ENCODE measurements around the gene SLC25A12. TPM values are rescaled to one million over a fixed set of nuclear protein-coding genes. Genes with fewer than 3 reads are reported as not detected.
A peak's percentile ranks its signal among the peaks of the same experiment; 100 is the strongest.

SLC25A12 gene
- total and polyA plus RNA-seq, 9 of the 15 experiments (the other 6 are each of a cell fraction or from before 2014, with no cell fraction given), result 13.5 to 36.5 (median 21.7) TPM

DNA sequence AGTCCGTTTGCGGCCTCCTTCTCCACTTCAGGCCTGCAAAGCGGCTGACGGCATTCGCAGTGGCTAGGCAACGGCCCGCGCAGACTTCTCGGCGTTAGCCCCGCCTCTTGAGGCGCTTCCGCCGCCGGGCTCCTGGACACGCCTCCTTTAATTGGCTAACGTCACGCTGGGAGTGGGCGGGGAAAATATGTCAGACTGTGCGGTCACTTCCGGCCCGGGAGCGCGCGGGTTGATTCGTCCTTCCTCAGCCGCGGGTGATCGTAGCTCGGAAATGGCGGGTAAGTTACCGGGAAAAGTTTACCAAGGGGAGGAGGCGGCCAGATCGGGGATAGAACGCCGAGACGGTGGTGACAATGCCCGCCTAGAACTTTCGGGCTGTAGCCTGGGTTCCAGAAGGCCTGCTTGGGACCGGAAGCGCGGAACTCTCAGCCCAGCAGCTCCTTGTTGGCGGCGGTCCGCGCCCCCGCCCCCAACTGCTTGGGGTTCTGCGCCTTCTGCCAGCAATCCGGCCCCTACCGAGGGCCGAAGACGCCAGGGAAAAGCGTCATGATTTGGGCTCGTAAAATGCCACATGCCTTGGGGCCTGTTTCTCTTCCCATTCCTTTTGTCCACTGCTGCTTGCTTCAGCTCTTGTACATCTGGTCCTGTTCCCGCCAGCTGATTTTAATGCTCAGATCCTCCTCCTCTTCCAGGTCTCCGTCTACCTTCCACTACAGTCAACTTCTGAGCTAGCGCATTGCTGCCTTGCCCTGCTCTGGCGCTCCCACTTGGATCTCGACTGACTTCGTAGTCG lies 28.4 kb upstream of the SLC25A12 start, which contains the start of gene HAT1 (continued):
- TF ChIP-seq ARID2 (IDR thresholded peaks at IDR 0.05) (no peak), ZBTB1 (CRISPR knock-in tag; IDR thresholded peaks at IDR 0.05; ENCODE audit: borderline replicate concordance, low read depth) (no peak), CHD1 (IDR thresholded peaks at IDR 0.05; ENCODE audit: low read length) (peak; percentile 50), TRIM24 (IDR thresholded peaks at IDR 0.05) (no peak; a peak in 2 of 4 replicates), FOXM1 (IDR thresholded peaks at IDR 0.05; ENCODE audit: low read depth) (no peak), FOXM1 (CRISPR knock-in tag; IDR thresholded peaks at IDR 0.05; ENCODE audit: low read depth) (peak; percentile 85; the same call in 1 of the 2 replicates), ZFP30 (CRISPR knock-in tag; IDR thresholded peaks at IDR 0.05; ENCODE audit: borderline replicate concordance) (no peak), ZNF766 (CRISPR knock-in tag; conservative IDR thresholded peaks at IDR 0.05) (peak; percentile 78)
- TF ChIP-seq, protein P1, sequence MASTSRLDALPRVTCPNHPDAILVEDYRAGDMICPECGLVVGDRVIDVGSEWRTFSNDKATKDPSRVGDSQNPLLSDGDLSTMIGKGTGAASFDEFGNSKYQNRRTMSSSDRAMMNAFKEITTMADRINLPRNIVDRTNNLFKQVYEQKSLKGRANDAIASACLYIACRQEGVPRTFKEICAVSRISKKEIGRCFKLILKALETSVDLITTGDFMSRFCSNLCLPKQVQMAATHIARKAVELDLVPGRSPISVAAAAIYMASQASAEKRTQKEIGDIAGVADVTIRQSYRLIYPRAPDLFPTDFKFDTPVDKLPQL (IDR thresholded peaks at IDR 0.05; ENCODE audit: extremely low read depth, insufficient read length), result no peak
- TF ChIP-seq, protein P2, sequence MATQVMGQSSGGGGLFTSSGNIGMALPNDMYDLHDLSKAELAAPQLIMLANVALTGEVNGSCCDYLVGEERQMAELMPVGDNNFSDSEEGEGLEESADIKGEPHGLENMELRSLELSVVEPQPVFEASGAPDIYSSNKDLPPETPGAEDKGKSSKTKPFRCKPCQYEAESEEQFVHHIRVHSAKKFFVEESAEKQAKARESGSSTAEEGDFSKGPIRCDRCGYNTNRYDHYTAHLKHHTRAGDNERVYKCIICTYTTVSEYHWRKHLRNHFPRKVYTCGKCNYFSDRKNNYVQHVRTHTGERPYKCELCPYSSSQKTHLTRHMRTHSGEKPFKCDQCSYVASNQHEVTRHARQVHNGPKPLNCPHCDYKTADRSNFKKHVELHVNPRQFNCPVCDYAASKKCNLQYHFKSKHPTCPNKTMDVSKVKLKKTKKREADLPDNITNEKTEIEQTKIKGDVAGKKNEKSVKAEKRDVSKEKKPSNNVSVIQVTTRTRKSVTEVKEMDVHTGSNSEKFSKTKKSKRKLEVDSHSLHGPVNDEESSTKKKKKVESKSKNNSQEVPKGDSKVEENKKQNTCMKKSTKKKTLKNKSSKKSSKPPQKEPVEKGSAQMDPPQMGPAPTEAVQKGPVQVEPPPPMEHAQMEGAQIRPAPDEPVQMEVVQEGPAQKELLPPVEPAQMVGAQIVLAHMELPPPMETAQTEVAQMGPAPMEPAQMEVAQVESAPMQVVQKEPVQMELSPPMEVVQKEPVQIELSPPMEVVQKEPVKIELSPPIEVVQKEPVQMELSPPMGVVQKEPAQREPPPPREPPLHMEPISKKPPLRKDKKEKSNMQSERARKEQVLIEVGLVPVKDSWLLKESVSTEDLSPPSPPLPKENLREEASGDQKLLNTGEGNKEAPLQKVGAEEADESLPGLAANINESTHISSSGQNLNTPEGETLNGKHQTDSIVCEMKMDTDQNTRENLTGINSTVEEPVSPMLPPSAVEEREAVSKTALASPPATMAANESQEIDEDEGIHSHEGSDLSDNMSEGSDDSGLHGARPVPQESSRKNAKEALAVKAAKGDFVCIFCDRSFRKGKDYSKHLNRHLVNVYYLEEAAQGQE (IDR thresholded peaks at IDR 0.05; ENCODE audit: borderline replicate concordance), result no peak
- TF ChIP-seq, protein P2 (CRISPR knock-in tag; IDR thresholded peaks at IDR 0.05; ENCODE audit: low read depth), result no peak
- TF ChIP-seq, protein P3, sequence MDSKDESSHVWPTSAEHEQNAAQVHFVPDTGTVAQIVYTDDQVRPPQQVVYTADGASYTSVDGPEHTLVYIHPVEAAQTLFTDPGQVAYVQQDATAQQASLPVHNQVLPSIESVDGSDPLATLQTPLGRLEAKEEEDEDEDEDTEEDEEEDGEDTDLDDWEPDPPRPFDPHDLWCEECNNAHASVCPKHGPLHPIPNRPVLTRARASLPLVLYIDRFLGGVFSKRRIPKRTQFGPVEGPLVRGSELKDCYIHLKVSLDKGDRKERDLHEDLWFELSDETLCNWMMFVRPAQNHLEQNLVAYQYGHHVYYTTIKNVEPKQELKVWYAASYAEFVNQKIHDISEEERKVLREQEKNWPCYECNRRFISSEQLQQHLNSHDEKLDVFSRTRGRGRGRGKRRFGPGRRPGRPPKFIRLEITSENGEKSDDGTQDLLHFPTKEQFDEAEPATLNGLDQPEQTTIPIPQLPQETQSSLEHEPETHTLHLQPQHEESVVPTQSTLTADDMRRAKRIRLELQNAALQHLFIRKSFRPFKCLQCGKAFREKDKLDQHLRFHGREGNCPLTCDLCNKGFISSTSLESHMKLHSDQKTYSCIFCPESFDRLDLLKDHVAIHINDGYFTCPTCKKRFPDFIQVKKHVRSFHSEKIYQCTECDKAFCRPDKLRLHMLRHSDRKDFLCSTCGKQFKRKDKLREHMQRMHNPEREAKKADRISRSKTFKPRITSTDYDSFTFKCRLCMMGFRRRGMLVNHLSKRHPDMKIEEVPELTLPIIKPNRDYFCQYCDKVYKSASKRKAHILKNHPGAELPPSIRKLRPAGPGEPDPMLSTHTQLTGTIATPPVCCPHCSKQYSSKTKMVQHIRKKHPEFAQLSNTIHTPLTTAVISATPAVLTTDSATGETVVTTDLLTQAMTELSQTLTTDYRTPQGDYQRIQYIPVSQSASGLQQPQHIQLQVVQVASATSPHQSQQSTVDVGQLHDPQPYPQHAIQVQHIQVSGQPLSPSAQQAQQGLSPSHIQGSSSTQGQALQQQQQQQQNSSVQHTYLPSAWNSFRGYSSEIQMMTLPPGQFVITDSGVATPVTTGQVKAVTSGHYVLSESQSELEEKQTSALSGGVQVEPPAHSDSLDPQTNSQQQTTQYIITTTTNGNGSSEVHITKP (IDR thresholded peaks at IDR 0.05; ENCODE audit: partially characterized antibody), result peak; percentile 5
- TF ChIP-seq, protein P4, sequence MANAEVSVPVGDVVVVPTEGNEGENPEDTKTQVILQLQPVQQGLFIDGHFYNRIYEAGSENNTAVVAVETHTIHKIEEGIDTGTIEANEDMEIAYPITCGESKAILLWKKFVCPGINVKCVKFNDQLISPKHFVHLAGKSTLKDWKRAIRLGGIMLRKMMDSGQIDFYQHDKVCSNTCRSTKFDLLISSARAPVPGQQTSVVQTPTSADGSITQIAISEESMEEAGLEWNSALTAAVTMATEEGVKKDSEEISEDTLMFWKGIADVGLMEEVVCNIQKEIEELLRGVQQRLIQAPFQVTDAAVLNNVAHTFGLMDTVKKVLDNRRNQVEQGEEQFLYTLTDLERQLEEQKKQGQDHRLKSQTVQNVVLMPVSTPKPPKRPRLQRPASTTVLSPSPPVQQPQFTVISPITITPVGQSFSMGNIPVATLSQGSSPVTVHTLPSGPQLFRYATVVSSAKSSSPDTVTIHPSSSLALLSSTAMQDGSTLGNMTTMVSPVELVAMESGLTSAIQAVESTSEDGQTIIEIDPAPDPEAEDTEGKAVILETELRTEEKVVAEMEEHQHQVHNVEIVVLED (CRISPR knock-in tag; IDR thresholded peaks at IDR 0.05), result 0 out of 2 replicates have a peak, but pooled peaks have one; percentile 32

All from K562 (cell line).